Measurements from ENCODE around the gene ACP2. TPM values are rescaled to one million over a fixed set of nuclear protein-coding genes. Genes with fewer than 3 reads are reported as not detected.

The ACP2 gene, protein sequence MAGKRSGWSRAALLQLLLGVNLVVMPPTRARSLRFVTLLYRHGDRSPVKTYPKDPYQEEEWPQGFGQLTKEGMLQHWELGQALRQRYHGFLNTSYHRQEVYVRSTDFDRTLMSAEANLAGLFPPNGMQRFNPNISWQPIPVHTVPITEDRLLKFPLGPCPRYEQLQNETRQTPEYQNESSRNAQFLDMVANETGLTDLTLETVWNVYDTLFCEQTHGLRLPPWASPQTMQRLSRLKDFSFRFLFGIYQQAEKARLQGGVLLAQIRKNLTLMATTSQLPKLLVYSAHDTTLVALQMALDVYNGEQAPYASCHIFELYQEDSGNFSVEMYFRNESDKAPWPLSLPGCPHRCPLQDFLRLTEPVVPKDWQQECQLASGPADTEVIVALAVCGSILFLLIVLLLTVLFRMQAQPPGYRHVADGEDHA
- 23.8 and 27.4 TPM in 2 replicates for total RNA-seq

DNA sequence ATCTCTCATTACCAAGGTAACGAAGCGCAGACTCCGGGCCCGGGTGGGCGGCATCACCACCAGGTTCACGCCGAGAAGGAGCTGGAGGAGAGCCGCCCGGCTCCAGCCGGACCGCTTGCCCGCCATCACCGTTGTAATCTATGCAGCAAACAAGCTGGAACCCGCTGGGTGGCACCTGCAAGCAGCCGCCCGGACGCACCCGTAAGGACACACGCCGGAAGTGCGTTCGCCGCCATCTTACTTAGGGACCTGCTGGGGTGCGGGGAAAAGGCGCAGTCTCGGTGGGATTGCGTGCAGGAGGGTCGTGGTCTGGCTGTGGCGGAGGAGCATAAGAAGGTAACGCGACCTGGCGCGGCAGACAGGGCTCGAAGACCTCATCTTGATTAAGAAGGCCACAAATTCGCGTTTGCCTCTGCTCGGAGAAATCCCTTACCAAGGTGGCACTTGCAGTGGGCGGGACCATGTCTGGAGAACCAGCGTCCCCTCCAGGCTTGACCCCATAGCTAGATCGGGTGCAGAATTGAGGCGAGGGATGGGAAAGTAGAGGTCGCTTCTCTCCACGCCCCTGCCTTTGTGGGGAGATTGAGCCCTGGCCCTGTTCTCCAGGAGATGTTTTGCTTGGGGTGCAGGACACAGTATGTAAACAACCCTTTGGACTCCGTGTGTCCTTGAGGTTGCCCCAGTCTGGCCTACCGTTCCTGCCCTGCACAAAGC, at the start of gene ACP2:
Gene ACP2, minus strand, starts transcription at position 151 of the 714 bp plus-strand sequence. Its CDS starts 25 bp downstream, at position 126.

GRCh38 chr11:47269829-47270305, 21.3 kb upstream of the ACP2 start, which contains the start of gene MADD:
Gene MADD, plus strand, starts transcription at chr11:47270133.

DNA sequence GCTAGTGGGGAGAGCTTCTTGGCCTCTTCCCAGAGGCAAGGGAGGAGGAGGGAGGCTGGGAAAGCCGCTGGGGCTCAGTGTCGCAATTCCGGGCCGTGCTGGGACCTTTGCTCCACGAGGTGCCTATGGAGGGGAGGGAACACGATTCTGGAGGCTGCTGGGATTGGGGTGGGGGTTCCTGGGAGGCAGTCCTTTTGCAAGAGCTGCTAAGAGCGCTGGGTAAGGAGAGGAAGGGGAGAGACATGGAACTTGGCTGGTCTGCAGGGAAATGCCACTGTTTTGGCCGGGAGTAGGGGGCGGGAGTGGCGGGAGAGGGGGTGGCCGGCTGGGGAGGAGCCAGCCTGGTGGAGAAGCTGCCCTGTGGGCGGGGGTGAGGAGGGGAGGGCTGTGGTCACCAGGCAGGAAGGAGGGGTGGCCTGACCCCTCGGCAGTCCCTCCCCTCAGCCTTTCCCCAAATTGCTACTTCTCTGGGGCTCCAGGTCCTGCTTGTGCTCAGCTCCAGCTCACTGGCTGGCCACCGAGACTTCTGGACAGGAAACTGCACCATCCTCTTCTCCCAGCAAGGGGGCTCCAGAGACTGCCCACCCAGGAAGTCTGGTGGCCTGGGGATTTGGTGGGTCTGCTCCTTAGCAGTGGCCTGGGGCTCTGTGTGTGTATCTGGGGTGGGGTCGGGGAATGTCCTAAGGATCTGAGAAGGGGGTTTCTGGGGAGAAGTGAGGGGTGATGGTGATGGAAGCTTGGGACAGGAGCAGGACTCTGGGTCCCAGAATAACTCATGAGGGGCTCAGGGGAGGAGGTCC, 9.1 kb upstream of the ACP2 start, which contains the start of gene NR1H3:
Gene NR1H3, plus strand, starts transcription at position 480 of the 800 bp plus-strand sequence. CDS start 1,221 bp downstream, outside the sequence.

Other genes with a start within 250 kb of the ACP2 start
- gene ARFGAP2, start 71.9 kb downstream of the ACP2 start, total RNA-seq, result 80.5 and 82.3 TPM in 2 replicates
- 18.2 and 25.2 TPM in 2 replicates for gene PACSIN3, start 62.4 kb downstream of the ACP2 start, total RNA-seq
- 26.0 and 37.6 TPM in 2 replicates for gene DDB2, start 33.8 kb downstream of the ACP2 start, total RNA-seq
- gene NR1H3, start 9.2 kb upstream of the ACP2 start, total RNA-seq, result 8.6 and 18.0 TPM in 2 replicates
- 17.7 and 18.5 TPM in 2 replicates for gene MADD, start 21.3 kb upstream of the ACP2 start, total RNA-seq
- gene MYBPC3, start 103.9 kb upstream of the ACP2 start, total RNA-seq, result not detected in 2 replicates
- not detected in 2 replicates for gene SPI1, start 129.7 kb upstream of the ACP2 start, total RNA-seq
- gene SLC39A13, start 159.8 kb upstream of the ACP2 start, total RNA-seq, result 106 and 128 TPM in 2 replicates
- gene PSMC3, start 177.6 kb upstream of the ACP2 start, total RNA-seq, result 86.9 and 104 TPM in 2 replicates
- 0.07 and 0.40 TPM in 2 replicates for gene RAPSN, start 200.3 kb upstream of the ACP2 start, total RNA-seq

Data from smooth muscle cell of the pulmonary artery (primary cell).